WTC11 (cell line): ENCODE measurements around the gene AURKB. TPM values are rescaled to one million over a fixed set of nuclear protein-coding genes. Genes with fewer than 3 reads are reported as not detected.

Experiments
- ATAC-seq: fragments of 200-7000 bp; cut with Tn5 transposase; 2 replicates; pipeline ENCODE4 v1.10.0; 2021; ENCODE audit warnings: mild to moderate bottlenecking, moderate library complexity
- CTCF ChIA-PET: fragments of 300-600 bp; sonication (Branson Sonifier 250); formaldehyde crosslinking; loops from one replicate; lab custom pipeline; 2021; ENCODE audit warnings: antibody characterized with exemption; lab: Charles Lee
- POLR2A ChIA-PET: fragments of 350-600 bp; sonication (Branson Sonifier 250); formaldehyde crosslinking; loops from one replicate; lab custom pipeline; 2021; ENCODE audit warnings: antibody characterized with exemption; lab: Charles Lee
- DNase-seq: peaks from one replicate; pipeline ENCODE4 v3.0.0; 2021; ENCODE audit warnings: low spot score
- H3K27ac Mint-ChIP-seq: 2 replicates; pipeline ENCODE4 v1.8.0; 2021; ENCODE audit warnings: mixed read lengths
- H3K27me3 Mint-ChIP-seq: 2 replicates; pipeline ENCODE4 v1.8.0; 2021; ENCODE audit warnings: low read depth, mild to moderate bottlenecking, moderate library complexity, mixed read lengths
- H3K36me3 Mint-ChIP-seq: 2 replicates; pipeline ENCODE4 v1.8.0; 2021; ENCODE audit warnings: mixed read lengths
- H3K4me1 Mint-ChIP-seq: 2 replicates; pipeline ENCODE4 v1.8.0; 2022; ENCODE audit warnings: mixed read lengths
- H3K4me3 Mint-ChIP-seq: 2 replicates; pipeline ENCODE4 v1.8.0; 2021; ENCODE audit warnings: mild to moderate bottlenecking, moderate library complexity, mixed read lengths
- H3K9me3 Mint-ChIP-seq: 2 replicates; pipeline ENCODE4 v1.8.0; 2021; ENCODE audit warnings: mixed read lengths
- ATF1 ChIP-seq: sonication (generic); formaldehyde crosslinking; IDR thresholded peaks from 2 replicates; pipeline ENCODE4 v1.8.1; 2023; ENCODE audit warnings: mild to moderate bottlenecking, moderate library complexity, missing genetic modification reagents
- CDX4 ChIP-seq: fragments of 250-450 bp; sonication (Bioruptor Pico); IDR thresholded peaks from 2 replicates; pipeline ENCODE4 v1.9.0; 2021; ENCODE audit warnings: moderate library complexity, mild to moderate bottlenecking, inconsistent platforms, borderline replicate concordance
- EMX1 ChIP-seq: fragments of 250-450 bp; sonication (Bioruptor Pico); IDR thresholded peaks from 2 replicates; pipeline ENCODE4 v1.8.0; 2021; ENCODE audit warnings: mild to moderate bottlenecking
- ETV6 ChIP-seq: sonication (generic); formaldehyde crosslinking; IDR thresholded peaks from 2 replicates; pipeline ENCODE4 v1.8.1; 2022; ENCODE audit warnings: mild to moderate bottlenecking, missing genetic modification reagents
- FOXK1 ChIP-seq: sonication (generic); formaldehyde crosslinking; IDR thresholded peaks from 2 replicates; pipeline ENCODE4 v1.8.0; 2022; ENCODE audit warnings: mild to moderate bottlenecking, moderate library complexity, missing genetic modification reagents
- GABPB1 ChIP-seq: sonication (generic); formaldehyde crosslinking; IDR thresholded peaks from 2 replicates; pipeline ENCODE4 v1.8.1; 2023; ENCODE audit warnings: mild to moderate bottlenecking, missing genetic modification reagents
- NFATC4 ChIP-seq: fragments of 250-450 bp; sonication (Bioruptor Pico); IDR thresholded peaks from 2 replicates; pipeline ENCODE4 v1.9.0; 2021; ENCODE audit warnings: mild to moderate bottlenecking
- SMAD4 ChIP-seq: sonication (generic); formaldehyde crosslinking; IDR thresholded peaks from 2 replicates; pipeline ENCODE4 v1.8.0; 2022; ENCODE audit warnings: mild to moderate bottlenecking, missing genetic modification reagents
- SOX15 ChIP-seq: fragments of 250-450 bp; sonication (Bioruptor Pico); IDR thresholded peaks from 2 replicates; pipeline ENCODE4 v1.9.0; 2021; ENCODE audit warnings: mild to moderate bottlenecking
- SP1 ChIP-seq: sonication (generic); formaldehyde crosslinking; conservative IDR thresholded peaks from 2 replicates; pipeline ENCODE4 v1.8.1; 2022; ENCODE audit warnings: missing genetic modification reagents
- TCF7 ChIP-seq: sonication (generic); formaldehyde crosslinking; IDR thresholded peaks from 2 replicates; pipeline ENCODE4 v1.8.0; 2022; ENCODE audit warnings: mild to moderate bottlenecking, low read depth, missing genetic modification reagents, moderate library complexity
- TEAD4 ChIP-seq: sonication (generic); formaldehyde crosslinking; IDR thresholded peaks from 2 replicates; pipeline ENCODE4 v1.8.0; 2022; ENCODE audit warnings: mild to moderate bottlenecking, missing genetic modification reagents
- ZBTB21 ChIP-seq: sonication (generic); formaldehyde crosslinking; IDR thresholded peaks from 2 replicates; pipeline ENCODE4 v1.8.1; 2023; ENCODE audit warnings: mild to moderate bottlenecking, missing genetic modification reagents, borderline replicate concordance
- ZNF232 ChIP-seq: sonication (generic); formaldehyde crosslinking; IDR thresholded peaks from 2 replicates; pipeline ENCODE4 v1.8.0; 2022; ENCODE audit warnings: mild to moderate bottlenecking, missing genetic modification reagents
- ZNF317 ChIP-seq: sonication (generic); formaldehyde crosslinking; IDR thresholded peaks from 2 replicates; pipeline ENCODE4 v1.8.1; 2023; ENCODE audit warnings: low read depth, mild to moderate bottlenecking, moderate library complexity, missing genetic modification reagents, borderline replicate concordance
- ZNF425 ChIP-seq: fragments of 250-450 bp; sonication (Bioruptor Pico); conservative IDR thresholded peaks from 2 replicates; pipeline ENCODE4 v1.9.0; 2021; ENCODE audit warnings: mild to moderate bottlenecking
- ZNF671 ChIP-seq: fragments of 250-450 bp; sonication (Bioruptor Pico); IDR thresholded peaks from 2 replicates; pipeline ENCODE4 v1.8.0; 2021; ENCODE audit warnings: mild to moderate bottlenecking
- total RNA-seq: library from RNA; stranded (reverse); gene quantifications from 3 replicates; pipeline ENCODE4 v1.2.3, GENCODE V29; 2021
- TF ChIP-seq, protein P1 (sequence below): sonication (generic); formaldehyde crosslinking; IDR thresholded peaks from 2 replicates; pipeline ENCODE4 v1.8.1; 2023; ENCODE audit warnings: mild to moderate bottlenecking, missing genetic modification reagents
- TF ChIP-seq, protein P2 (sequence below): sonication (generic); formaldehyde crosslinking; IDR thresholded peaks from 2 replicates; pipeline ENCODE4 v1.8.1; 2023; ENCODE audit warnings: mild to moderate bottlenecking, missing genetic modification reagents, moderate library complexity
- TF ChIP-seq, protein P3 (sequence below): sonication (generic); formaldehyde crosslinking; IDR thresholded peaks from 2 replicates; pipeline ENCODE4 v1.8.1; 2022; ENCODE audit warnings: mild to moderate bottlenecking, moderate library complexity, missing genetic modification reagents
- TF ChIP-seq, protein P4 (sequence below): sonication (generic); formaldehyde crosslinking; IDR thresholded peaks from 2 replicates; pipeline ENCODE4 v1.8.0; 2022; ENCODE audit warnings: mild to moderate bottlenecking, missing genetic modification reagents
- TF ChIP-seq, protein P5 (sequence below): sonication (generic); formaldehyde crosslinking; IDR thresholded peaks from 2 replicates; pipeline ENCODE4 v1.8.1; 2023; ENCODE audit warnings: mild to moderate bottlenecking, moderate library complexity, missing genetic modification reagents
- TF ChIP-seq, protein P6 (sequence below): sonication (generic); formaldehyde crosslinking; IDR thresholded peaks from 2 replicates; pipeline ENCODE4 v1.8.1; 2022; ENCODE audit warnings: mild to moderate bottlenecking, missing genetic modification reagents, moderate library complexity, borderline replicate concordance

Gene AURKB
- total RNA-seq, 1 experiment from 2014 or later, result 215 TPM

DNA sequence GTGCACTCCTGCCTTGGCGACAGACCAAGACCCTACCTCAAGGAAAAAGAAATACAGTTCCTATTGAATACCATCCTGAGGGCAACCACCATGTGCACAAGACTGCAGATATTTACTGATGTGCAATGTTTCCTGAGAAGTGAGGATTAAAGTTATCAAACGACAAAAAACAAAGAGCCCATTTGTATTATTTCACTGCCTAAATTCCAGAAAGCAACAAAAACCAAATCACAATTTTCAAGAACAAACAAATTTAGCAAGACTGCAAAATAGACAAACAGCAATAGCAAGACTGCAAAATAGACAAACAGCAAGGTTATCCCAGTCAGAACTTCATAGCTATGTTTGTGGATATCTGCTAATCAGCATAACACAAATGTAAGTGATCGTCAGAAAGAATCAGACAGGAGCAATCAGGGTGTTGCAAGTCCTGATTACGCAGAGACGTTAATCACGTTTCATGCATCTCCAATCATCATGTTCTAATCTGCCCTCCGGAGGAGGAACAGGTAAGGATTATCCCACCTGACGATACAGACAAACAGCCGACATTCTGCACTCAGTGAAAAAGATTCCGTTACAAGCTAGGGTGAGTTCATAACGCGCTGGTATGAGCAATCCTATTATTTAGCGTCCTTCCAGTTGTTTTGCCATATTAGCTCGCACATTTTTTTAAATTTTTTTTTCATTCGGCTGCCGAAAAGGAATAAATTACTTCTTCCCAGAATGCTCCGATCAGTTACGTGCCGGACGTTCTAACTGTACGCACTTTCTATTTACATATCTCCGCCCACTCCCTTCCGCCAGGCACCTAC, 37.1 kb downstream of the AURKB start:
- Mint-ChIP-seq H3K27ac (peak overlapping the region; percentile 100), H3K4me3 (peak overlapping the region; percentile 85), H3K9me3 (no peaks in the 10 kb centered on the region), H3K4me1 (peaks cover 31% of the 10 kb centered on the region), H3K36me3 (no peaks in the 10 kb centered on the region), H3K27me3 (no peaks in the 10 kb centered on the region)
- CTCF ChIA-PET, result interaction anchor here (1.0 to 2.0 kb wide), 4 partner anchors 9 to 113 kb away, joined by 3 to 6 read pairs (median 4); no protein-coding TSS in a partner anchor
- DNase-seq, result peak; percentile 66
- ATAC-seq, result peak; percentile 70
- POLR2A ChIA-PET, result interaction anchor here (0.5 to 1.9 kb wide), 18 partner anchors 9 to 100 kb away, joined by 3 to 39 read pairs (median 4); partner anchors contain the start of genes HES7 and PER1
- TF ChIP-seq TEAD4 (peak; percentile 92), ATF1 (peak; percentile 93), ETV6 (CRISPR knock-in tag) (peak; percentile 97), ZNF232 (CRISPR knock-in tag) (peak; percentile 57; the same call in 1 of the 2 replicates), ZNF425 (peak; percentile 99), ZNF317 (CRISPR knock-in tag) (0 out of 2 replicates have a peak, but pooled peaks have one; percentile 58), FOXK1 (CRISPR knock-in tag) (peak; percentile 94), ZBTB21 (CRISPR knock-in tag) (peak; percentile 94), NFATC4 (CRISPR knock-in tag) (peak; percentile 99), SMAD4 (CRISPR knock-in tag) (peak; percentile 95), EMX1 (CRISPR knock-in tag) (peak; percentile 99), GABPB1 (CRISPR knock-in tag) (peak; percentile 85), TCF7 (CRISPR knock-in tag) (no peak), ZNF671 (CRISPR knock-in tag) (peak; percentile 99), SOX15 (CRISPR knock-in tag) (peak; percentile 95), CDX4 (CRISPR knock-in tag) (peak; percentile 99), SP1 (CRISPR knock-in tag) (peak; percentile 93)
- TF ChIP-seq, protein P1, sequence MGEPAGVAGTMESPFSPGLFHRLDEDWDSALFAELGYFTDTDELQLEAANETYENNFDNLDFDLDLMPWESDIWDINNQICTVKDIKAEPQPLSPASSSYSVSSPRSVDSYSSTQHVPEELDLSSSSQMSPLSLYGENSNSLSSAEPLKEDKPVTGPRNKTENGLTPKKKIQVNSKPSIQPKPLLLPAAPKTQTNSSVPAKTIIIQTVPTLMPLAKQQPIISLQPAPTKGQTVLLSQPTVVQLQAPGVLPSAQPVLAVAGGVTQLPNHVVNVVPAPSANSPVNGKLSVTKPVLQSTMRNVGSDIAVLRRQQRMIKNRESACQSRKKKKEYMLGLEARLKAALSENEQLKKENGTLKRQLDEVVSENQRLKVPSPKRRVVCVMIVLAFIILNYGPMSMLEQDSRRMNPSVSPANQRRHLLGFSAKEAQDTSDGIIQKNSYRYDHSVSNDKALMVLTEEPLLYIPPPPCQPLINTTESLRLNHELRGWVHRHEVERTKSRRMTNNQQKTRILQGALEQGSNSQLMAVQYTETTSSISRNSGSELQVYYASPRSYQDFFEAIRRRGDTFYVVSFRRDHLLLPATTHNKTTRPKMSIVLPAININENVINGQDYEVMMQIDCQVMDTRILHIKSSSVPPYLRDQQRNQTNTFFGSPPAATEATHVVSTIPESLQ (CRISPR knock-in tag), result no peak
- TF ChIP-seq, protein P2, sequence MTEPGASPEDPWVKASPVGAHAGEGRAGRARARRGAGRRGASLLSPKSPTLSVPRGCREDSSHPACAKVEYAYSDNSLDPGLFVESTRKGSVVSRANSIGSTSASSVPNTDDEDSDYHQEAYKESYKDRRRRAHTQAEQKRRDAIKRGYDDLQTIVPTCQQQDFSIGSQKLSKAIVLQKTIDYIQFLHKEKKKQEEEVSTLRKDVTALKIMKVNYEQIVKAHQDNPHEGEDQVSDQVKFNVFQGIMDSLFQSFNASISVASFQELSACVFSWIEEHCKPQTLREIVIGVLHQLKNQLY (CRISPR knock-in tag), result peak; percentile 89; the same call in 1 of the 2 replicates
- TF ChIP-seq, protein P3, sequence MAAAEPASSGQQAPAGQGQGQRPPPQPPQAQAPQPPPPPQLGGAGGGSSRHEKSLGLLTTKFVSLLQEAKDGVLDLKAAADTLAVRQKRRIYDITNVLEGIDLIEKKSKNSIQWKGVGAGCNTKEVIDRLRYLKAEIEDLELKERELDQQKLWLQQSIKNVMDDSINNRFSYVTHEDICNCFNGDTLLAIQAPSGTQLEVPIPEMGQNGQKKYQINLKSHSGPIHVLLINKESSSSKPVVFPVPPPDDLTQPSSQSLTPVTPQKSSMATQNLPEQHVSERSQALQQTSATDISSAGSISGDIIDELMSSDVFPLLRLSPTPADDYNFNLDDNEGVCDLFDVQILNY (CRISPR knock-in tag), result 0 out of 2 replicates have a peak, but pooled peaks have one; percentile 53
- TF ChIP-seq, protein P4, sequence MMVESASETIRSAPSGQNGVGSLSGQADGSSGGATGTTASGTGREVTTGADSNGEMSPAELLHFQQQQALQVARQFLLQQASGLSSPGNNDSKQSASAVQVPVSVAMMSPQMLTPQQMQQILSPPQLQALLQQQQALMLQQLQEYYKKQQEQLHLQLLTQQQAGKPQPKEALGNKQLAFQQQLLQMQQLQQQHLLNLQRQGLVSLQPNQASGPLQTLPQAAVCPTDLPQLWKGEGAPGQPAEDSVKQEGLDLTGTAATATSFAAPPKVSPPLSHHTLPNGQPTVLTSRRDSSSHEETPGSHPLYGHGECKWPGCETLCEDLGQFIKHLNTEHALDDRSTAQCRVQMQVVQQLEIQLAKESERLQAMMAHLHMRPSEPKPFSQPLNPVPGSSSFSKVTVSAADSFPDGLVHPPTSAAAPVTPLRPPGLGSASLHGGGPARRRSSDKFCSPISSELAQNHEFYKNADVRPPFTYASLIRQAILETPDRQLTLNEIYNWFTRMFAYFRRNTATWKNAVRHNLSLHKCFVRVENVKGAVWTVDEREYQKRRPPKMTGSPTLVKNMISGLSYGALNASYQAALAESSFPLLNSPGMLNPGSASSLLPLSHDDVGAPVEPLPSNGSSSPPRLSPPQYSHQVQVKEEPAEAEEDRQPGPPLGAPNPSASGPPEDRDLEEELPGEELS, result peak; percentile 93
- TF ChIP-seq, protein P5, sequence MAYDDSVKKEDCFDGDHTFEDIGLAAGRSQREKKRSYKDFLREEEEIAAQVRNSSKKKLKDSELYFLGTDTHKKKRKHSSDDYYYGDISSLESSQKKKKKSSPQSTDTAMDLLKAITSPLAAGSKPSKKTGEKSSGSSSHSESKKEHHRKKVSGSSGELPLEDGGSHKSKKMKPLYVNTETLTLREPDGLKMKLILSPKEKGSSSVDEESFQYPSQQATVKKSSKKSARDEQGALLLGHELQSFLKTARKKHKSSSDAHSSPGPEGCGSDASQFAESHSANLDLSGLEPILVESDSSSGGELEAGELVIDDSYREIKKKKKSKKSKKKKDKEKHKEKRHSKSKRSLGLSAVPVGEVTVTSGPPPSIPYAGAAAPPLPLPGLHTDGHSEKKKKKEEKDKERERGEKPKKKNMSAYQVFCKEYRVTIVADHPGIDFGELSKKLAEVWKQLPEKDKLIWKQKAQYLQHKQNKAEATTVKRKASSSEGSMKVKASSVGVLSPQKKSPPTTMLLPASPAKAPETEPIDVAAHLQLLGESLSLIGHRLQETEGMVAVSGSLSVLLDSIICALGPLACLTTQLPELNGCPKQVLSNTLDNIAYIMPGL (CRISPR knock-in tag), result peak; percentile 44; the same call in 1 of the 2 replicates
- TF ChIP-seq, protein P6, sequence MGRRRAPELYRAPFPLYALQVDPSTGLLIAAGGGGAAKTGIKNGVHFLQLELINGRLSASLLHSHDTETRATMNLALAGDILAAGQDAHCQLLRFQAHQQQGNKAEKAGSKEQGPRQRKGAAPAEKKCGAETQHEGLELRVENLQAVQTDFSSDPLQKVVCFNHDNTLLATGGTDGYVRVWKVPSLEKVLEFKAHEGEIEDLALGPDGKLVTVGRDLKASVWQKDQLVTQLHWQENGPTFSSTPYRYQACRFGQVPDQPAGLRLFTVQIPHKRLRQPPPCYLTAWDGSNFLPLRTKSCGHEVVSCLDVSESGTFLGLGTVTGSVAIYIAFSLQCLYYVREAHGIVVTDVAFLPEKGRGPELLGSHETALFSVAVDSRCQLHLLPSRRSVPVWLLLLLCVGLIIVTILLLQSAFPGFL (CRISPR knock-in tag), result peak; percentile 85
